HEK293 (cell line): ENCODE data around the gene RBFOX2.

ENCODE experiments used
- CTCF ChIA-PET: fragments of 350-600 bp; formaldehyde crosslinking; extraction: SDS; loops from one replicate; lab custom pipeline; 2021; ENCODE audit warnings: antibody characterized with exemption; lab: Yijun Ruan, JAX
- POLR2A ChIA-PET: fragments of 300-600 bp; formaldehyde crosslinking; extraction: SDS; loops from one replicate; lab custom pipeline; 2020; ENCODE audit warnings: antibody characterized with exemption, inconsistent platforms; lab: Yijun Ruan, JAX
- H3K27ac ChIP-seq: fragments of 200-500 bp; sonication (Bioruptor generic); 2 replicates; pipeline ENCODE4 v1.5.1; 2014; ENCODE audit warnings: low read depth, low read length, control low read depth, inconsistent platforms; ENCODE audit errors: extremely low read depth
- H3K36me3 ChIP-seq, 2 experiments: fragments of 200-500 bp in 1 of 2; sonication (Bioruptor generic) in 1 of 2; 1 replicate in 1 of 2; 2 replicates in 1 of 2; pipeline ENCODE4 v1.5.1; 2014 to 2017; ENCODE audit warnings: inconsistent platforms in 2 of 2, low read length in 2 of 2; ENCODE audit not compliant: control insufficient read depth in 2 of 2, insufficient read depth in 1 of 2
- H3K4me1 ChIP-seq: fragments of 200-500 bp; sonication (Bioruptor generic); 2 replicates; pipeline ENCODE4 v1.5.1; 2014; ENCODE audit warnings: mild to moderate bottlenecking, low read length, inconsistent platforms; ENCODE audit not compliant: control insufficient read depth, insufficient read depth
- H3K4me3 ChIP-seq: 2 replicates; pipeline ENCODE4 v1.5.1; 2011; ENCODE audit warnings: low read depth, mild to moderate bottlenecking, control low read depth, low read length, moderate library complexity
- H3K9me3 ChIP-seq: fragments of 200-500 bp; sonication (Bioruptor generic); 2 replicates; pipeline ENCODE4 v1.5.1; 2014; ENCODE audit warnings: low read depth, low read length, inconsistent platforms; ENCODE audit not compliant: control insufficient read depth, insufficient read depth
- EGR2 ChIP-seq: fragments of 450-650 bp; formaldehyde crosslinking; IDR thresholded peaks from 2 replicates; pipeline ENCODE4 v1.5.1; 2016; ENCODE audit warnings: low read depth, missing biosample characterization, missing genetic modification characterization
- HOXD13 ChIP-seq: sonication (generic); formaldehyde crosslinking; IDR thresholded peaks from 2 replicates; pipeline ENCODE4 v1.8.0; 2022; ENCODE audit warnings: missing genetic modification reagents, borderline replicate concordance
- INSM2 ChIP-seq: fragments of 450-650 bp; formaldehyde crosslinking; IDR thresholded peaks from 2 replicates; pipeline ENCODE4 v1.5.1; 2016; ENCODE audit warnings: missing biosample characterization, missing genetic modification characterization
- KLF7 ChIP-seq: fragments of 450-650 bp; formaldehyde crosslinking; IDR thresholded peaks from 2 replicates; pipeline ENCODE4 v1.5.1; 2016; ENCODE audit warnings: missing biosample characterization, missing genetic modification characterization, borderline replicate concordance
- MYNN ChIP-seq: fragments of 450-650 bp; formaldehyde crosslinking; IDR thresholded peaks from 2 replicates; pipeline ENCODE4 v1.5.1; 2016; ENCODE audit warnings: missing biosample characterization, missing genetic modification characterization, borderline replicate concordance
- SP7 ChIP-seq: fragments of 450-650 bp; formaldehyde crosslinking; IDR thresholded peaks from 2 replicates; pipeline ENCODE4 v1.5.1; 2016; ENCODE audit warnings: missing biosample characterization, missing genetic modification characterization
- TSHZ1 ChIP-seq: fragments of 450-650 bp; formaldehyde crosslinking; IDR thresholded peaks from 2 replicates; pipeline ENCODE4 v1.5.1; 2016; ENCODE audit warnings: missing biosample characterization, missing genetic modification characterization, borderline replicate concordance
- ZIC2 ChIP-seq: fragments of 450-650 bp; formaldehyde crosslinking; IDR thresholded peaks from 2 replicates; pipeline ENCODE4 v1.5.1; 2016; ENCODE audit warnings: missing biosample characterization, missing genetic modification characterization
- ZNF121 ChIP-seq: fragments of 450-650 bp; formaldehyde crosslinking; IDR thresholded peaks from 2 replicates; pipeline ENCODE4 v1.5.1; 2016; ENCODE audit warnings: missing biosample characterization, missing genetic modification characterization
- ZNF155 ChIP-seq: fragments of 450-650 bp; formaldehyde crosslinking; IDR thresholded peaks from 2 replicates; pipeline ENCODE4 v1.5.1; 2016; ENCODE audit warnings: missing biosample characterization, missing genetic modification characterization
- ZNF19 ChIP-seq: fragments of 450-650 bp; formaldehyde crosslinking; IDR thresholded peaks from 2 replicates; pipeline ENCODE4; 2016; ENCODE audit warnings: missing biosample characterization, missing genetic modification characterization, low read depth
- ZNF280C ChIP-seq: fragments of 450-650 bp; formaldehyde crosslinking; IDR thresholded peaks from 2 replicates; pipeline ENCODE4 v1.5.1; 2016; ENCODE audit warnings: missing biosample characterization, missing genetic modification characterization
- ZNF302 ChIP-seq: fragments of 450-650 bp; formaldehyde crosslinking; IDR thresholded peaks from 2 replicates; pipeline ENCODE4 v1.5.1; 2016; ENCODE audit warnings: missing biosample characterization, missing genetic modification characterization, low read depth
- ZNF324 ChIP-seq: fragments of 450-650 bp; formaldehyde crosslinking; IDR thresholded peaks from 2 replicates; pipeline ENCODE4 v1.5.1; 2016; ENCODE audit warnings: missing biosample characterization, missing genetic modification characterization
- ZNF366 ChIP-seq: fragments of 450-650 bp; formaldehyde crosslinking; conservative IDR thresholded peaks from 2 replicates; pipeline ENCODE4 v1.5.1; 2016; ENCODE audit warnings: missing biosample characterization, missing genetic modification characterization
- ZNF521 ChIP-seq: fragments of 450-650 bp; formaldehyde crosslinking; IDR thresholded peaks from 2 replicates; pipeline ENCODE4 v1.5.1; 2017; ENCODE audit warnings: missing biosample characterization, mild to moderate bottlenecking, missing genetic modification characterization
- ZNF670 ChIP-seq: fragments of 450-650 bp; formaldehyde crosslinking; IDR thresholded peaks from 2 replicates; pipeline ENCODE4 v1.5.1; 2016; ENCODE audit warnings: missing biosample characterization, missing genetic modification characterization, low read depth
- ZNF701 ChIP-seq: fragments of 450-650 bp; formaldehyde crosslinking; IDR thresholded peaks from 2 replicates; pipeline ENCODE4 v1.5.1; 2016; ENCODE audit warnings: missing biosample characterization, missing genetic modification characterization
- ZNF830 ChIP-seq: fragments of 450-650 bp; IDR thresholded peaks from 2 replicates; pipeline ENCODE4 v1.5.0; 2018; ENCODE audit warnings: missing biosample characterization, missing genetic modification characterization, low read depth, mild to moderate bottlenecking, moderate library complexity
- ZSCAN16 ChIP-seq: fragments of 450-650 bp; formaldehyde crosslinking; IDR thresholded peaks from 2 replicates; pipeline ENCODE4 v1.5.1; 2016; ENCODE audit warnings: missing biosample characterization, missing genetic modification characterization
- ZSCAN4 ChIP-seq: fragments of 450-650 bp; formaldehyde crosslinking; IDR thresholded peaks from 2 replicates; pipeline ENCODE4 v1.5.1; 2017; ENCODE audit warnings: missing biosample characterization, missing genetic modification characterization

Gene RBFOX2

GRCh38 chr22:35873426-35873825 is 155.2 kb downstream of the RBFOX2 start (continued):
- TF ChIP-seq ZNF366 (tag by site-specific recombination), result no peak
- no peak for TF ChIP-seq ZNF19 (tag by site-specific recombination)
- TF ChIP-seq ZNF302 (tag by site-specific recombination), result no peak
- no peak for TF ChIP-seq MYNN (tag by site-specific recombination)

GRCh38 chr22:35872451-35872850 is 156.2 kb downstream of the RBFOX2 start:
- Histone ChIP-seq H3K27ac (no peak overlapping the region), H3K9me3 (no peaks in the 10 kb centered on the region), H3K36me3 (no peaks in the 10 kb centered on the region), H3K4me1 (peaks cover 13% of the 10 kb centered on the region), H3K4me3 (no peak overlapping the region)
- CTCF ChIA-PET, result no interaction called here
- POLR2A ChIA-PET, result no interaction called here
- TF ChIP-seq EGR2 (tag by site-specific recombination) (no peak), SP7 (tag by site-specific recombination) (no peak), ZNF670 (no peak), MYNN (tag by site-specific recombination) (no peak), ZNF121 (tag by site-specific recombination) (no peak), ZNF701 (tag by site-specific recombination) (no peak), ZSCAN16 (tag by site-specific recombination) (no peak)

GRCh38 chr22:35870517-35871293 is 157.9 kb downstream of the RBFOX2 start:
- POLR2A ChIA-PET, result interaction anchor here (0.6 kb wide), 1 partner anchor 13 kb away, joined by 6 read pairs; no protein-coding TSS in a partner anchor
- TF ChIP-seq ZNF830 (tag by site-specific recombination), result no peak
- TF ChIP-seq ZSCAN4 (tag by site-specific recombination), result no peak
- TF ChIP-seq TSHZ1, result no peak
- TF ChIP-seq ZNF155 (tag by site-specific recombination), result no peak
- TF ChIP-seq INSM2 (tag by site-specific recombination), result no peak
- TF ChIP-seq ZNF324, result no peak
- TF ChIP-seq KLF7 (tag by site-specific recombination), result no peak
- TF ChIP-seq ZIC2, result no peak
- TF ChIP-seq ZNF521, result no peak
- TF ChIP-seq ZNF280C (tag by site-specific recombination), result no peak
- no peak for TF ChIP-seq HOXD13 (CRISPR knock-in tag)
- H3K4me3 ChIP-seq, result no peak overlapping the region
- no peak overlapping the region for H3K27ac ChIP-seq
- CTCF ChIA-PET, result interaction anchor here (0.7 to 1.0 kb wide), 2 partner anchors 13 to 58 kb away, joined by 3 to 4 read pairs; no protein-coding TSS in a partner anchor
- H3K9me3 ChIP-seq, result no peaks in the 10 kb centered on the region
- peaks cover 13% of the 10 kb centered on the region for H3K4me1 ChIP-seq
- H3K36me3 ChIP-seq, result no peaks in the 10 kb centered on the region
